Measurements from ENCODE around the gene SLC38A6. TPM values are rescaled to one million over a fixed set of nuclear protein-coding genes. Genes with fewer than 3 reads are reported as not detected.

SLC38A6 gene
- total and polyA plus RNA-seq, 2 of the 8 experiments (the other 6 are each of a cell fraction or from before 2014, with no cell fraction given), result 8.1 to 9.8 TPM

DNA sequence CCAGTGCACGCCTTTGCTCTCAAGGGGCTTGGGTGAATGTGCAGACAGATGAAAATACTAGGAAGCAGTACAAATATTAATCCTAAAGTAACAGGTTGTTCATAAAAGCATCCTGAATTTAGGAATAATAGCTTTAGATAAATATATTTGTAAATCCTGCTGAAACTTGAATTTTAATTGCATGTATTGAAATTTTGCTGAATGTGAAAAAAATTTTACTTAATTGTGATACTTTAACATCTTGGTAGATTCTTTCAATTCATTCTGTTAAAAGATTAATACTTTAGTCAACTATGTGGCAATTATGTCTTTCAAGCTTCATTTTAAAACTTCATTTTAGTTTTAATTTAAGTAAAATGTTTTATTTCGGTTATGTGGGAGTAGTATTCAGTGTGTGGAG lies 5.5 kb downstream of the SLC38A6 start (continued):
- TF ChIP-seq CBX8 (IDR thresholded peaks at IDR 0.05; ENCODE audit: borderline replicate concordance, low read depth, low read length), result no peak
